ENCODE data around the gene KDM4C.
A peak's percentile ranks its signal among the peaks of the same experiment; 100 is the strongest.

KDM4C gene

DNA sequence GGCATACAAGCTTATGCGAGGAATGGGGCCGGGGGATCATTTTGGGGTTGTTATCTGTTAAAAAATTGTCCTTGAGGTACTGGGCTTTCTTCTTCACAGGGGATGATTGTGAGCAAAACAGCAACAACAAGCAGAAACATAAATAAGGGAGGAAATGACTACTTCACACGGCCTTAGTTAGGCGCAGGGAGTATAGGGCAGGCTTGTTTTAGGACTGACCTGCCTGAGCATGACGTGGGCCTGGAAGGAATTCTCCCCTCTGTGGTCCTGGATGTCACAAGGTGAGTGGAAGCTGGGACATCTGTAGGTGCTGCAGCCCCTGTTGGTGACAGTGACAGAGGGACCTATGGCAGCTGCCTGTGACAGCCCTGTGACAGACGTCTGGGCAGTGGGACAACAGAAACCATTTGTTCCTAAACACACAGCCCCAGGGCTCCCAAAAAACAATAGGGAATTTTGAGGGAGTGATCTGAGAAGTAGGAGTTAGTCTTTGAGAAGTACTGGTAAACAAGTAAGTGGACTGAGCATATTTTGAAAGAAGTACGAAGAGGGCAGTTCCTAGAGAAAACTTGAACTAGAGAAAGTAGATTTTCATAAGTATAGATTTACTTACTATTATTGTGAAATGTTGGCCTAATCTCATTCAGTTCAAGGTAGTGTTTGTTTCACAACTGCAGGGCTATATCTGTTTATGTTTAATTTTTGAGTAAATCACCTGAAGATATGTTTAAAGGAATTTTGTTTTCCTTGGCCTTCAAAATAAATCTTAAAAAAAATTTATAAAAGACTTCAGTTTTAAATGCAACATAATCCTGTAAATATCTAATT lies 113.1 kb downstream of the KDM4C start:
- DNase-seq = no peak

DNA sequence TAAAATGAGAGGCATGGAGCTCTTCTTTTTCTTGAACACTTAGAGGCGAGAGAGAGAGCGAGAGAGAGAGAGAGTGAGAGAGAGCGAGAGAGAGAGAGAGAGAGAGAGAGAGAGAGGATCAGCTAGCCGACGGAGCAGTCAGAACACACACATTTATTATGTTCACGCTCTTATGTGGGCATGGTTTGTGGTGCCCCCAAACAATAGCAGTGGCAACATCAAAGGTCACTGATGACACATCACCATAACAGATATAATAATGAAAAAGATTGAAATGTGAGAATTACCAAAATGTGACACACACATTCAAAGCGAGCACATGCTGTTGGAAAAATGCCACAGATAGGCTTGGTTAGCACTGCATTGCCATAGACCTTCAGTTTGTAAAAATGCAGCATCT lies 116.1 kb downstream of the KDM4C start:
- peak in 2 of 5 experiments; percentile 10 to 31 for DNase-seq

DNA sequence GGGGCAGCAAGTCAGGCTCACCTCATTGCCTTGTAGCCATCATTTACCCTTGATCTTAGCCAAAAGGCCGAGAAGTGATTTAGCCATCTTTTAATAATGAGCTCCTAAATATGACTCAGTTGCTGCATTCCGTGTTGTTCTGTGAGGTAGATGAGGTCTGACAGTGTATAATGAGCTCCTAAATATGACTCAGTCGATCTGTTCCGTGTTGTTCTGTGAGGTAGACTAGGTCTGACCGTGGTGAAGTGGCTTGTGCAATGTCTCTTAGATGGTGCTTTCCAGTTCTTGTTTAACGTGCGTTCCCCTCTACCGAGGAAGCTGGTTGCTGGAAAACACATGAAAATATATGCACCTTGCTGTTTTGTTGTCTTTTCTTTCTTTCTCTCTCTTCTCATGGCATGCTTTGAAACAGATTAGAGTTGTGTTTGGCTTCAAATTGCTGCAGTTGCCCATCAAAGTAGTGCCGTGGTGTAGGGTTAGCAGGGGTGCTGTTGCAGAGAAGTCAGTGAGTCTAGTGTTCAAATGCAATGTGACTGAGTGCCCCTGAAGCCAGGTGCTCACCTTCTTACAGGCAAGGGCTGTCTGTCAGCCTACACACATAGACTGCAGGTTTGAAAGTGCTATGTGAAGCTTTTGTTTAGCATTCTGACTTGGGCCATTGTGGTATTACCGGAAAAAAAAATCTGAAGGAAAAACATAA lies 118.6 kb downstream of the KDM4C start:
- no peak for DNase-seq

DNA sequence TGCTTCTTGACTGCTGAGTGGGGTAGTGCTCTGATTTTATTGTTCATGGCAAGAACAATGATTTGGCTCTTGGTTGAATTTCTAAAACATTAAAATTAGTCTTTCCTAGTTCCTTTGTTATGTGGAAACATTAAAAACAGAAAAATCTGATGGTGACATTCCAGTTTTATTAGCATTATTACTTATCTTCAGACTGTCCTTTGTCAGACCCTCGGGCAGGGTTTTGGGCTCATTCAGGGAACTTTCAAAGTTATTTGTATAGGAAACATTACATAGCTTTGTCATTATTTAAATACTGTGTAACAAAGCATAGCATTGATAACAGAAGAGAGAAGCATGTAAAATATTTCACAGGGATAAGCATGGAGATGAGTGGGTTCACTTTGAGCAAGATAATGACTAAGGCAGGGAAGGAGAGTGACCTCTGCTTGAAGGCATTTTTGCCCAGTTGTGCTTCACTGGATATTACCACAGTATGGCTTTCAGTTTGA lies 119.9 kb downstream of the KDM4C start:
- DNase-seq = no peak

DNA sequence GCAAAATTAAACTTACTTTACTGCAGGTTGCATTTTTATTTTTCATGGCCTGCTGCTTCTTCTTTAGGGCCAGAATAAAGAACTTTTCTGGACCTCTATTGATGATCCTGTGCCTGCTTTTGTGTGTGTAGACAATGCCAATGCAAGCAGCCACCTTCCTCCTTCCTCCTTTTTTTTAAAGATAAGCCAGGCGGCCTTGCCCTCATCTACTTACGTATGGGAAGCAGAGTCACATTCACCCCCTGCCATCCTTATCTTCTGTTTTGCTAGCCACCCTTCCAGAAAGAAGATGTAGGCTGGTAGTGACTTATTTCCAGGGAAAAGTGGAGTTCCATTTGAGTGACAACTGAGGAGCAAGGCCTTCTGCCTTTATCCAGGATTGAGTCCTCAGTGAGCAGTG lies 122.9 kb downstream of the KDM4C start:
- DNase-seq = no peak

DNA sequence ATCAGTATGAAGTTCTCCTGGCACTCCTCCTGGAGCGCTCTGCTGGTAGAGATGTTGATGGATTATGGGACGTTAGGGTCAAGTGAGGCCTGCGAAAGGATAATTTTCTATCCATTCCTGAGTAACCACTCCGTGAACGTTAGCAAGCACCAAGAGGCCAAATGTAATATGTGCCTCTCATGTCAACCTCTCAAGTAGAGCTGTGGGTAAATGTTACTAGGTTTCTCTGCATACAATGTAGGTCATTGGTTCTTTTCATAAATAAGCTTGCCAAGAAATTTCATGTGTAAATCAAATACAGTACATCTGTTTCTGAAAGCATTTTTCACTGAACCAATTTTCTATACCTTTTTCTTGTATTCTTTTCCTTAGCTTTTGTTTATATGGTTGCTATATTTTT lies 126.3 kb downstream of the KDM4C start:
- DNase-seq = no peak

DNA sequence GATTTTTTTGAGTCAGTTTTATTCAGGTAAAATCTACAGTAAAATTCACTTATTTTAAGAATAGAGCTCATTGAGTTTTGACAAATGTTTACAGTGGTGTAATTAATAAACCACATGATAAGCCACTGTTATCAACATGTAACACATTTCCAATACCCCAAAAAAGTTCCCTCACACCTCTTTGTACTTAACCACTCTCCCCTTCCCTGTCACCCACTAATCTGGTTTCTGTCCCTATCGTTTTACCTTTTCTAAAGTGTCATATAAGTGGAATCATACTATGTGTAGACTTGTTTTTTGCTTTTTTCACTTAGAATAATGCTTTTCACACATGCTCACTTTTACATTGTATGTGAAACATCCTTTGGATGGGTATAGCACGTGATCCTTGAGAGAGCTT lies 127.2 kb downstream of the KDM4C start:
- DNase-seq = no peak

DNA sequence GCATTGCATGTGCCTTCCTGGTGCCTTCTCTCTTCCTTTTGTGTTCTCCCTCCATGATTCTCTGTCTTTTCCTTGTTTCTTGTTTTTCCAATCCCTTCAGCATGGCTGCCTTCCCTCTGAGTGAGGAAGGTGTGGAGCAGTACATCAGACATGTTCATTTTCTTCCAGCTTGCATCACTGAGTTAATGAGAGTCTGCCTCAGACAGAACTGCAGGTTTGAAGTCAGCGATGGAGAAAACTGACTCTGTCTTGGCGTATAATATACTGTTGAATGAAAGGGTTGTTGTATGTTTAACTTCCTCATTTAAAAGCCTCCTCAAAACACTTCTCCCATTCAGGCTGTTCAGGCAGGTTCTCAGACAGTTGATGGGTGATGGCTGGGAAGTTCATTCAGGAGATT lies 129.3 kb downstream of the KDM4C start:
- DNase-seq = no peak

DNA sequence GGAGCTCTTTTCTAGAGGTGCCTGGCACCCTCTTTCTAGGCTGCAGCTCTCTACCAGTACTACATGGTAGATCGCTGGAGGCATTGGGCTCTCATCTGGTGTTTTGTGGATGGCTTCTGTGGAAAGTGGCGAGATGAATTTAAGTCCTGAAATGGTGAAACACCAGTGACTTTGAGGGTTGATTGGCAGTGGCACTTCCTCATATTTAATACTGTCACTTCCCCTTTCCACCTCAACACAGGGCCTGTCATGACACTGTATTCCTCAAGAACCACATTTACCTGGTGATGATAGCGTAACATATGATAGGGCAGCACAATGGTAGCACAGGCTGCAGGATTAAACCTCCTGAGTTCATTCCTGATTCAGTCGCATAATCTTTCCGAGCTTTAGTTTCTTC lies 132.1 kb downstream of the KDM4C start:
- no peak for DNase-seq

DNA sequence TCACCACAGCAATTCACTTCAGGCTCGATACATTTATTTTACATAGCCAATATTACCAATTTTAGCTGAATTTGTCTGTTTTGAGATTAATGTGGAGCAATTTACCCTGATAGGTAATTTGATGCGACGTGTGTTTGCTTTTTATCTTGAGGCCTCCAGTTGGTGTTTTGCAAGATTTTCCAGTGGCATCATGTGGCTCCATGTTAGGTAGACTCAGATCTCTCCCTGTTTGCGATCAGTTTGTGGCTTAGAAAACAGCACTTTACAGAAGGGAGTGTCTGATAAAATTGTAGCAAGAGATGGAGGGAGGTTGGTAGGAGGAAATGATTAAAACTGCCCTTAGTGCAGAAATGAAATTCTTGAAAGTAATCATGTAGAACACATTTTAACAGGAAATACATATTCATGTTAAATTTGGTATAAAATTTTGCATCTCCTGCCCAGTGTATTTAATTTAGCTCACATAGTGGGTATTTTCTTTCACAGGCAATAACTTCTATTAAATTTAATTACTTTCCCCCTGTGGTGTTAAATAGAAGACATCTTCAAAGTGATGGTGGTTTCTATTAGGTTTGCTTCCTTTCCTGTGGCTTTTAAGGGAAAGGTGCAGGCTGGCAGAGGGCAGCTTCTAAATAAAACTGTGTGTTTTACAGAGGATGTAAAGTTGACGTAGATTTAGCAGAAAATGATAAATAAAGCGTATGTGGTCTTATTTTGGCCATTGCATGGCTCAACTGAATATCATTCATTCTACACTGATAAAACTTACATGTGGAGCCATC lies 135.8 kb downstream of the KDM4C start:
- DNase-seq = peak in 1 of 5 experiments; percentile 69

DNA sequence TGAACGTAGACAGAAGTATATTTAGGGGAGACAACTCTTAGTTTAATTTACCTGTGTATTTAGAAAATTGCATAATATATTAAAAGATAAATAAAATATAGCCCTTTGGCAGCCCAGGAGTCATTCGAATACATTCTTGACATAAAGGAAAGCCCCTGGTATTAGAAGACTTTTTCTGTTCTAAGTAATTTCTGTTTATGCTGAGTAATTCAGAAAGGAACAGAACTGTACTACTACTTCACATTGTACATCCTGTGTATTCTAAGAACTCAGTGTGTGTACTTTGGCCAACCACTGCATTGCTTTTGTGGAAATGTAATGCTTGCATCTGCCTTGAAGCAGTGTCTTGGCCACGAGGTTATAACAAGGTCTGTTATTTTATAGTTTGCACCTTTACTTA lies 136.4 kb downstream of the KDM4C start:
- peak in 1 of 5 experiments; percentile 93 for DNase-seq

DNA sequence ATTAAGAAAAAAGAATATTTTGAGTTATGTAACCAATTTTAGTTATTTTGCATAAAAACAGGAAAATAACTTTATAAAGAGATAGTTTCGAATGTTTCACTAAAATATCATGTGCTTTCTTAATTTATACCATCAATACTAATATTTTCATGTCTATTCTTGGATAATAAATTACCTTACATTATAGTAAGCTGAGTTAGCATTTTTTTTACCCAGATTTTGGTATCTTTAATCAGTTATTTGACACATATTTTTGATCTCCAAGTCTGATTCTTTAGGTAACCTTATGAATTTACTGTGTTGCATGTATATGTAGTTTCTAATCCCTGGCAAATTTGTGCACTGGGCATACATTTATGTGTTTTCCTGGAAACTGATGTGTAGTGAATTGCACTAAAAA lies 138.0 kb downstream of the KDM4C start:
- DNase-seq = no peak

DNA sequence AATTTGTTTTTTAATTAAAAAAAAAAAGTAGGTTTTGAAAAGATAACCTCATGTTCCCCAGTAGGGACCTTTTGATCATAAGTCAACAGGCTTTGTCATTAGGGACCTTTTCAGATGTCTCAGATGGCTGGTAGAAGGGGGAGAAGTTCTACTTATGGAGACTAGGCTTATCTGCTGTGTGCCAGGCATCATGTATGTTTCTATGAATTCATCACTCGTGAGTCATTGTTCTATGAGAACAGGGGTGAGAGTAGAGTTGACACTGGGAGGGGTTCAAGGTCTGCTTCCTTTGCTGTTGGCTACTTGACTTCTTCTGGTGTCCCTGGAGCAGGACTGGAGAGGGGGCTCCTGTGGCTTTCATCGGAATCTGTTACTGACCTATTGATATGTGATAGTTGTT lies 138.8 kb downstream of the KDM4C start:
- DNase-seq = peak in 1 of 5 experiments; percentile 23

DNA sequence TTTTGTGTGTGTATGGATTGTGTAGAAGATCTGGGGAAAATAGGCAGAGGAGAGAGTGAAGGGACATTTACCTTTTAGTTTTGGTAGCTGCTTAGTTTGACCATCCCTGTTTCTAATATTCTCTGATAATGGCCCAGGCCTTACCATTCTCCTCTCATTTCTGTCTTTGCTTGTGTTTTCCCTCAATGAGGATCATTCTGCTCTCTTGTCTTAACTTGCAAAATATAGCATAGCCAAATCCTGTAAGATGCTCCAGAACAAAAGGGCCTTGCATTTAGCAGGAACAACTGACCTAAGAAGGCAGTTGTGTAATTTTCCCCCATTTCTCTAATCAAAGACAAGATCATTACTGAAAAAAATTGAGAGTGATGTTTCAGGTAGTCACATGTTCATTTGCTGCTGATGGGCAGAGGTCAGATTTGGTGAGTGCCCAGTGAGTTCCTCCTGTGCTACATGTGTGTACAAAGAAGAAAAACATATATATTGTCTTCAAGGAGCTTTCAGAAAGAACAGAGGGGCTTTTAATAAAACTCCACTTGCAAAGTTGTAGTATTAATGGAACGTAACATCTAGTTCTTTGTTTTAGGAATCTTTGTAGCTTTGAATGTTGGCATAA lies 139.5 kb downstream of the KDM4C start:
- DNase-seq = no peak

DNA sequence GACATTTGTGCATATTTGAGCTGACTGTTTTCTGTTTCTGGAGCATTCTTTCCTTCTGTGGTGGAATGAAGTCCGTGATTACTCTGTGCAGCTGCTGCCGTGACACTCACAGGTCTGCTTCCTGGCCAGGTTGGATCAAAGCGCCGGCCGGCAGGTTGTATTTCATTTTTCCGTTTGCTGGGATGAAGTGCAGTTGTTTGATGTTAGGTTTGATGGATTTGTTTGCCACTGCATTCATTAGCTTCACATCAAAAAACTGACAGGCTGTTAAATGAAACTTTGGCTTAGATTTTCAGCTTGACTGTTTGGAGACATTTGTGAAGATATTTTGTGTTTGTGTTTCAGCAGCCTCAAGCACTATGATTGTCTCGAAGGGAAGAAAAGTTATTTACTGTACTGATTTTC lies 140.1 kb downstream of the KDM4C start:
- no peak for DNase-seq

DNA sequence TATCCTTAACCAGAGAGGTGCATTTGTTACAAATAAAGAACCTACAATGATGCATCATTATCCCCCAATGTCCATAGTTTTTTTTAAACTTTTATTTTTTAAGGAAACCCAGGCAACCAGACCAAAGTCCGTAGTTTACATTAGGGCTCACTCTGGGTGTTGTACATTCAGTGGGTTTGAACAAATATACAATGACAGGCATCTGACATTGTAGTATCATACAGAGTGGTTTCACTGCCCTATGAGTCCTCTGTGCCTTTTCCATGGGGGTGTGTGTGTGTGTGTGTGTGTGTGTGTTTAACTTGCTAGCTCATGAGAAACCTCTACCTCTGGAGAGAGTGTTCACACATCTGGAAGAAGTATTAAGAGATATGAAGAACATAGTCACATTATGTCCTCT lies 141.5 kb downstream of the KDM4C start:
- no peak for DNase-seq

DNA sequence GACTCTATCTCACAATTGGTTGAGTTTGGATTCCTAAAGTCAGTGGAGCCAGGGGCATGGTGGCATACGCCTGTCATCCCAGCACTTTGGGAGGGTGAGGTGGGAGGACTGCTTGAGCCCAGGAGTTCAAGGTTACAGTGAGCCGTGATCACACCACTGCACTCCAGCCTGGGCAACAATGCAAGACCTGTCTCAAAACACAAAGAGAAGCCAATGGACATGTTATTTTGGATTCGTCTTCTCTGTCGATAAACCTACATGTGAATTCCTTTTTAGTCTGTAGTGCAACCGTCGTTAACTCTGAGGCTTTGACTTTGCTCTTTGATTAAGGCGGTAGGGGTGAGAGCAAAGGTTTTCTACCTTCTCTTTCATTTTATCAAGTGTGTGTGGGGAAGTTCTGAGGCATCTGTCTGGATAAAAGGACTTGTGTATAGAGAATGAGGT lies 142.7 kb downstream of the KDM4C start:
- DNase-seq = no peak

DNA sequence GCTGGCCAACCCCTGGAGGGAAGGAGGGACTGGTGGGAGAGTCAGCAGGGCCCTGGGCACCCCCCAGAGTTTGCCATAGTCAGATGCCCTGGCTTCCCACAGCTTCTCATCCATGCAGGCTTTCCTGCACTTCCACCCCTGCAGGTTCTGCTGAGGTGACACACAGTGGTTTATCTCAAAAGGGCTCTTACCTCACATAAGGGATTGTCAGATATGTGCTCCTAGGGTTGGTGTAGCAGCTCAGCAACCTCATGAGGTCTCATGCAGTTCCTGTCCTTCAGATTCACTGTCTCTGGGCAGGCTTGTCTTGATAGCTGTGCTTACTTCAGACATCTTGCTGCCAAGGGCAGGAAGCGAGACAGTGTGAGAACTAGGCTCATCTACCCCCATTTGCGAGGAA lies 143.4 kb downstream of the KDM4C start:
- peak in 1 of 5 experiments; percentile 65 for DNase-seq

DNA sequence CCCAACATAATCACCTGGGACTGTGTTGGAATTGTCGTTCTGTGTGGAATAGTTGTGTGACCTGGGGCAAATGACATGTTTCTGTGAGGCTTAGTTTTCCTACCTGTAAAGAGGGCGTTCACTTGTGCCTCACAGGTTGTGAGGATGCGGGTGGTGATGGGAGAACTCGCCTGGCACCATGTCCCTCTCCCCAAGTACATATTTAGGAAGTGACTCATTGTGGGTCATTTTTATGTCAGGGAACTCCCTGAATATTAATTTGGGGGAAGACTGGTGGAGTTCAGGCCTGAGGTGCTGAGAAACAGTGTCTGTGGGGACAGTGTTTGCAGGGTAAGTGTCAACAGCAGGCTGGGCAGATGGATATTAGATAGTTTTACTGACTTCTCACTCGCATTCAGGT lies 144.7 kb downstream of the KDM4C start:
- DNase-seq = no peak

DNA sequence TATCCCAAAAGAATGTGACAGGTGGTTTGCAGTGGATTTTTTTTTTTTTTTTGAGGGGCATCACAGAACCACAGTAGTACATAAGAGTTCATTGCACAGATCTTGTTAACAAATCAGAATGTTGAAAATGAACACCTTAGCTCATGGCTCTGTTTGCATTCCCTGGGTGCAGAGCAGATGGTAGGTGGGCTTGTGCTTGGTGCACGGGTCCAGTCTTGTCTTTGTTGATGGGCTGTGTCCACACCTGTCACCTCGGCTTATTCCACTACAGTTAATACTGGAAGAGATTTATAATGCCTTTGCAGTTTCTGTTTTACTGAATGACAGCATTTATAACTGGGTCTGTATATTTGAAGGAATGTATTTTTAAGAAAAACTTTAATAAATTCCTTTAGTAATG lies 146.6 kb downstream of the KDM4C start:
- DNase-seq = no peak

DNA sequence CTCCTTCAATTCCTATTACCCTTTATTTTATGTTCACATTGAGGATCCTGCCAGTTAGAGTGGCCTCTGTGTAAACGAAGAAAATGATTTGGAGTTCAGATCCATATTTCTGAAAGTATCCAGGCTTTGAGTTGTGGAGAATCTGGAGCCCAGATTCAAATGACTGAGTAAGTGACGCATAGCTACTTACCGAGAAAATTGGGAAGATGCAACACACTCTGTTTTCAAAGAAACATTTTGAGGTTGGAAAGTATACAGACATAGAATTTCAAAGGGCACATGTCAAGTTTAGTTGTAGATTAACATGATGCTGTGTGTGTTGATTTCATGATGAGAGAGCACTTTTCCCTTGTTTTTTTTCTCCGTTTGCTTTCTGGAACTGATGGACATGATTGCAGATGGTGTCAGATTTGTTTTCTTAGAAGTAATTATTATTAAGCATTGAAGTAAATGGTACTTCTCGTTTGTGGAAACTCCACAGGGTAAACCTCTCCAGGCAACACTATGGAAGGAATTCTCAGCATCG lies 148.1 kb downstream of the KDM4C start:
- no peak for DNase-seq

DNA sequence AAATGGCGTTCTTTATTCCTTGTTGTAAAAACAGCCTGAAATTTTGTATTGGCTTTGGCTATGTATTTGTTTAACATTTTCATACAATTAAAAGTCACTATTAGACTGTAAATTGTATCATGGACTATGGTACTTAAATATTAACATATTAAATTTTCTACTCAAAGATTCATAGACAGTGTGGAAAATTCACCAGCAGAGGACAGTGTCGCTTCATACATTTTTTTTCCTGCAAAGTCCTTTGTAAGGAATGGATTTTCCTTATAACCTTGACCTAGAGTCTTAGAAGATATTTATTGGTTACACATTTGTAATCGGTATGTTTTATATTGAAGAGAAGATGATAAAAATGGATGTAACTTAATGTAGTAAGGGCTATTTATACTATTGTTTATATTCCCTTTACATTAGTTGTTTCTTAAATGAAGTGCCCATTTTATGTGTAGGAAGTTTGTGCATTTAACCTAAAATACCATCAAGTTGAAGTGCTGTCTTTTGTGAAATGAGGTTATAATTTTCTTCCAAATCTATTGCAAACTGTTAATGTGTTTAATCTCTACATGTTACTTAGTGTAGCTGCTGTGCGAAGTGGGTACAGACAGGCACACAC lies 150.1 kb downstream of the KDM4C start:
- no peak for DNase-seq

All from T-helper 2 cell (primary cell).